Measurements from ENCODE around the gene CD3G.
"Not testable (repeated sequence)": the region's sequence is repeated elsewhere in the genome, so short reads cannot be mapped to it uniquely, and the experiment has no call there.

The CD3G gene

GRCh38 chr11:118379497-118379896, 35.4 kb downstream of the CD3G start:
- DNase-seq (ENCODE audit: low spot score): no peak

DNA sequence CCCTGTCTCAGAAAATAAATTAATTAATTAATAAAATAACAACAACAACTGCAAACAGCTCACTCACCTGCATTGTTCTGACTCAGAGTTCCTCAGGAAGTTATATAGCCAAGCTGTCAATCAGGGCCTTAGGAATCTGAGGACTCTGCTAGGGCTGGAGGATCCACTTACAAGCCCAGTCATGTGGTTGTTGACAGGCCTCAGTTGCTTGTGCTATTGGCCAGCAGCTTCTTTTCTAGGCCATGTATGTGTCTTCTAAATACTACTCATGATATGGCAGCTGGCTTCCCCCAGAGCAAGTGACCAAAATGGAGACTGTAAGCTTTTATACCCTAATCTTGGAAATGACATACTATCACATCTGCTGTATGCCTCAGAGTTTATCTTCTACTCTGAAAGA, 36.4 kb downstream of the CD3G start:
- DNase-seq (ENCODE audit: low spot score): no peak

DNA sequence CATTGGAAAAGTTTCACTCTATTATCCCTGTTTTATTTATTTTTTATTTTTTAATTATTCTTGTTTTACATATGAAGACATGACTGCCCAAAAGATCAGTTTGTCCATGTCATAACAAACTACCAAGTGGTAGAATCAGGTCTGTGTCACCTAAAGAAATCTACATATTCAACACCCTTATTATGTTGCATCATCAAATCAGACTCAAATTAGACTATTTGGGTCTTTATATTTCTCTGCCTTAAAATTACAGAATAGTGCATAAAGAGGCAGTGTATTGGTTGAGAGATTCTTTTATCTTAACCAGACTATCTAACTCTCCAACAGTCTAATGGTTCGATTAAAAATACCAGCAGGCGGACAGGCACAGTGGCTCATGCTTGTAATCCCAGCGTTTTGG, 38.8 kb downstream of the CD3G start:
- no peak for DNase-seq (ENCODE audit: low spot score)

GRCh38 chr11:118383657-118384056, 39.5 kb downstream of the CD3G start:
- DNase-seq (ENCODE audit: low spot score): no peak

- no peak for DNase-seq (ENCODE audit: low spot score)
These were observed 52.0 kb downstream of the CD3G start for GRCh38 chr11:118396097-118396501.

- DNase-seq (ENCODE audit: low spot score): no peak
These were observed 53.3 kb downstream of the CD3G start for GRCh38 chr11:118397448-118397847.

- no peak for DNase-seq (ENCODE audit: low spot score)
These were observed 54.8 kb downstream of the CD3G start for GRCh38 chr11:118398791-118399559.

- peak; percentile 85 for DNase-seq (ENCODE audit: low spot score)
These were observed 57.2 kb downstream of the CD3G start, which contains the start of gene ATP5MG for GRCh38 chr11:118401151-118401879. TSS of gene ATP5MG (plus strand) at chr11:118401606. CDS start at chr11:118401666, 60 bp downstream.

GRCh38 chr11:118401880-118402590, 57.9 kb downstream of the CD3G start:
- no peak for DNase-seq (ENCODE audit: low spot score)

DNA sequence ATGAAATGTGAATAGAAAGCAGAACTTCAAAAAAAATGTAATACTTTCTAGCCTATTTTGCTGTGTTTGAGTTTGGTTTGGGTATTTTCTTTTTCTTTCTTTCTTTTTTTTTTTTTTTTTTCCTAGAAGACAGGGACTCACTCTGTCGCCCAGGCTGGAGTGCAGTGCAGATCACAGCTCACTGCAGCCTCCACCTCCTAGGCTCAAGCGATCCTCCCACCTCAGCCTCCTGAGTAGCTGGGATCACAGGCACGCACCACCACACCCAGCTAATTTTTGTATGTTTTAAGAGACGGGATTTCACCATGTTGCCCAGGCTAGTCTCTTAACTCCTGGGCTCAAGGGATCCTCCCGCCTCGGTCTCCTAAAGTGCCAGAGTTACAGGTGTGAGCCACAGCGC, 58.5 kb downstream of the CD3G start:
- DNase-seq (ENCODE audit: low spot score): not testable (repeated sequence)

Small RNAs within 50 kb of the gene (small RNA-seq; reads per million reads assigned to genes)
- 0 reads per million in 2 experiments for gene AP001582.1

Data from SK-N-DZ (cell line).